Measurements from ENCODE around the gene ZNF385B.

DNA sequence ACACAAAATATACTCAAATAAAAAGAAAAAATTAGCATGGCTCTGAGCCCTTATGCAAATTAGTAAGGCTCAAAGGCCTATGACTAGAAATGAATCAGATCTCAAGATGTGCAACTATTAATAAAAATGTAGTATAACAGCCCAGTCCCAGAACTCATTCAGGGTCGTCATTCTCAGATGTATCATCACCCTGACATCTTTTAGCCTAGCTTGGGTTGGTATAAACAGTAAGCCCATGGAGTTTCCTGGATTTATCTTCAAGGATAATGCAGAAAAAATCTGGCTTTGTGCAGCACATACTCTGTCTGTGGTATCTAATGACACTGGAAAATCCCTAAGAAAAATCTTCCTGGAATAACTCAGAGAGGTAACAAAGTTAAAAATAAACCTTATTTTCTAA is 239.3 kb downstream of the ZNF385B start:
- TF ChIP-seq, protein P1, sequence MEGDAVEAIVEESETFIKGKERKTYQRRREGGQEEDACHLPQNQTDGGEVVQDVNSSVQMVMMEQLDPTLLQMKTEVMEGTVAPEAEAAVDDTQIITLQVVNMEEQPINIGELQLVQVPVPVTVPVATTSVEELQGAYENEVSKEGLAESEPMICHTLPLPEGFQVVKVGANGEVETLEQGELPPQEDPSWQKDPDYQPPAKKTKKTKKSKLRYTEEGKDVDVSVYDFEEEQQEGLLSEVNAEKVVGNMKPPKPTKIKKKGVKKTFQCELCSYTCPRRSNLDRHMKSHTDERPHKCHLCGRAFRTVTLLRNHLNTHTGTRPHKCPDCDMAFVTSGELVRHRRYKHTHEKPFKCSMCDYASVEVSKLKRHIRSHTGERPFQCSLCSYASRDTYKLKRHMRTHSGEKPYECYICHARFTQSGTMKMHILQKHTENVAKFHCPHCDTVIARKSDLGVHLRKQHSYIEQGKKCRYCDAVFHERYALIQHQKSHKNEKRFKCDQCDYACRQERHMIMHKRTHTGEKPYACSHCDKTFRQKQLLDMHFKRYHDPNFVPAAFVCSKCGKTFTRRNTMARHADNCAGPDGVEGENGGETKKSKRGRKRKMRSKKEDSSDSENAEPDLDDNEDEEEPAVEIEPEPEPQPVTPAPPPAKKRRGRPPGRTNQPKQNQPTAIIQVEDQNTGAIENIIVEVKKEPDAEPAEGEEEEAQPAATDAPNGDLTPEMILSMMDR (IDR thresholded peaks at IDR 0.05): no peak
- TF ChIP-seq MXD4 (CRISPR knock-in tag; IDR thresholded peaks at IDR 0.05; ENCODE audit: borderline replicate concordance): no peak
